HTR-8/SVneo (cell line): ENCODE results near the gene LGR6.
A peak's percentile ranks its signal among the peaks of the same experiment; 100 is the strongest.
"Not testable (repeated sequence)": the region's sequence is repeated elsewhere in the genome, so short reads cannot be mapped to it uniquely, and the experiment has no call there.

Experiments used
- DNase-seq: peaks from one replicate; pipeline ENCODE4 v3.0.0; 2011; ENCODE audit warnings: low spot score, mixed read lengths; ENCODE audit not compliant: insufficient read length
- FAIRE-seq: peaks from 2 replicates; lab custom pipeline; 2011; peaks lifted over from hg19 to GRCh38; lab: Jason Lieb, UNC

LGR6 gene

GRCh38 chr1:202193614-202194327 is at the start of gene LGR6:
TSS of gene LGR6 (plus strand) at chr1:202193799. CDS start at chr1:202193990, 191 bp downstream.
- no peak for FAIRE-seq
- no peak for DNase-seq

- DNase-seq (peak; percentile 57), FAIRE-seq (no peak)
These were observed 49.1 kb upstream of the LGR6 start, which contains the start of gene ARL8A for GRCh38 chr1:202144402-202145067. TSS of gene ARL8A (minus strand) at chr1:202144737. CDS start at chr1:202144572, 165 bp downstream.

- DNase-seq = no peak
- no peak for FAIRE-seq
These were observed 48.4 kb upstream of the LGR6 start for GRCh38 chr1:202145068-202145743.

GRCh38 chr1:202145744-202146140 is 47.9 kb upstream of the LGR6 start:
- not testable (repeated sequence) for DNase-seq, FAIRE-seq

- FAIRE-seq (no peak), DNase-seq (no peak)
These were observed 47.3 kb upstream of the LGR6 start for GRCh38 chr1:202146279-202146678.

GRCh38 chr1:202146993-202147392 is 46.6 kb upstream of the LGR6 start:
- FAIRE-seq = no peak
- no peak for DNase-seq

GRCh38 chr1:202148391-202148790 is 45.2 kb upstream of the LGR6 start:
- DNase-seq (no peak), FAIRE-seq (no peak)

GRCh38 chr1:202149566-202149965 is 44.0 kb upstream of the LGR6 start:
- DNase-seq (no peak), FAIRE-seq (no peak)

GRCh38 chr1:202150187-202150586 is 43.4 kb upstream of the LGR6 start:
- DNase-seq (no peak), FAIRE-seq (no peak)

- no peak for DNase-seq
- no peak for FAIRE-seq
These were observed 43.0 kb upstream of the LGR6 start for GRCh38 chr1:202150602-202151001.

GRCh38 chr1:202151045-202151444 is 42.6 kb upstream of the LGR6 start:
- FAIRE-seq (no peak), DNase-seq (no peak)

- DNase-seq = no peak
- FAIRE-seq = no peak
These were observed 41.2 kb upstream of the LGR6 start for GRCh38 chr1:202152399-202152798.

- FAIRE-seq (no peak), DNase-seq (no peak)
These were observed 40.3 kb upstream of the LGR6 start for GRCh38 chr1:202153284-202153683.

- no peak for DNase-seq
- FAIRE-seq = no peak
These were observed 39.3 kb upstream of the LGR6 start for GRCh38 chr1:202154148-202154765.

GRCh38 chr1:202154766-202155477 is 38.7 kb upstream of the LGR6 start:
- DNase-seq (no peak), FAIRE-seq (no peak)

- no peak for FAIRE-seq
- peak; percentile 53 for DNase-seq
These were observed 38.0 kb upstream of the LGR6 start for GRCh38 chr1:202155478-202156021.

GRCh38 chr1:202156590-202156989 is 37.0 kb upstream of the LGR6 start:
- FAIRE-seq = no peak
- DNase-seq = no peak

GRCh38 chr1:202157945-202158344 is 35.7 kb upstream of the LGR6 start:
- no peak for FAIRE-seq

GRCh38 chr1:202158810-202159533 is 34.6 kb upstream of the LGR6 start:
- no peak for DNase-seq
- no peak for FAIRE-seq

More at GRCh38 chr1:202157945-202158344, 35.7 kb upstream of the LGR6 start:
- no peak for DNase-seq
